ENCODE data around the gene DLG2.

GRCh38 chr11:83923961-83924360 is 1703.2 kb downstream of the DLG2 start:
- TF ChIP-seq POLR2AphosphoS5 (IDR thresholded peaks at IDR 0.05; ENCODE audit: low read depth, low read length), result no peak
- no peak for TF ChIP-seq TAF1 (IDR thresholded peaks at IDR 0.05; ENCODE audit: low read depth, low read length)
- no peak for TF ChIP-seq POLR2A (IDR thresholded peaks at IDR 0.05; ENCODE audit: low read depth, low read length)
- TF ChIP-seq POU2F2 (IDR thresholded peaks at IDR 0.05; ENCODE audit: low read depth, low read length), result no peak
- no peak for TF ChIP-seq SPI1 (IDR thresholded peaks at IDR 0.05; ENCODE audit: low read depth, low read length)
- no peak for TF ChIP-seq PAX5 (IDR thresholded peaks at IDR 0.05; ENCODE audit: insufficient read depth, low read length, severe bottlenecking)

Data from GM12891 (cell line).